HEK293T (cell line): ENCODE measurements around the gene USP3.

ENCODE experiments used
- ARNT ChIP-seq: fragments of 450-650 bp; IDR thresholded peaks from 2 replicates; pipeline ENCODE4 v1.6.1; 2017; ENCODE audit warnings: mild to moderate bottlenecking
- BHLHE40 ChIP-seq: fragments of 450-650 bp; IDR thresholded peaks from 2 replicates; pipeline ENCODE4 v1.6.1; 2016; ENCODE audit warnings: mild to moderate bottlenecking, moderate library complexity, borderline replicate concordance
- CTBP1 ChIP-seq: fragments of 450-650 bp; IDR thresholded peaks from 2 replicates; pipeline ENCODE4 v1.6.1; 2016; ENCODE audit warnings: borderline replicate concordance
- ELF4 ChIP-seq: fragments of 450-650 bp; IDR thresholded peaks from 2 replicates; pipeline ENCODE4 v1.6.1; 2017; ENCODE audit warnings: antibody characterized with exemption
- FOXK2 ChIP-seq: fragments of 450-650 bp; IDR thresholded peaks from 2 replicates; pipeline ENCODE4 v1.6.1; 2016; ENCODE audit warnings: mild to moderate bottlenecking
- FOXM1 ChIP-seq: fragments of 450-650 bp; IDR thresholded peaks from 2 replicates; pipeline ENCODE4 v1.6.1; 2017; ENCODE audit warnings: mild to moderate bottlenecking, borderline replicate concordance
- SUZ12 ChIP-seq: fragments of 450-650 bp; IDR thresholded peaks from 2 replicates; pipeline ENCODE4 v1.6.1; 2016; ENCODE audit warnings: mild to moderate bottlenecking
- TARDBP ChIP-seq: fragments of 450-650 bp; IDR thresholded peaks from 2 replicates; pipeline ENCODE4 v1.6.1; 2016

DNA sequence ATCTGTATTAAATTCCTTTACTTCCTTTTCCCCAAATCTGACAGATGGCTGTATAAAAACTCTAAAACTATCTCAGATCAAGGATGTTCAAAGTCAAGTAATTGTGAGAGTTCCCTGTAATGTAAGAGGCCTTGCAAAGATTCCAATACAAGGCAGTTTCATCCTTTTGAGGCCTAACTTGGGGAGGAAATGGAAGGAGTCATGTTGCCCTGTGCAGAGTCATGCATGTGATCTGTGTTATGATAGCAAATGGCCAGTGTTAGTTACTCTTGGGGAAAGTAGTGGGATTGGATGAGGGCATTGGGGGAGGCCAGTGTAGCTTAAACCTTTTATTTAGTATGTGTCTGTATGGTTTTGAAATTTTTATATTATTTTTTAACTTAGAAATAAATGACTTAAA lies 69.1 kb downstream of the USP3 start:
- no peak for TF ChIP-seq BHLHE40
- TF ChIP-seq CTBP1, result no peak
- no peak for TF ChIP-seq TARDBP
- no peak for TF ChIP-seq SUZ12
- no peak for TF ChIP-seq ARNT
- TF ChIP-seq ELF4, result no peak
- TF ChIP-seq FOXK2, result no peak
- no peak for TF ChIP-seq FOXM1
